DMS53 (cell line): Measurements from ENCODE around the gene ZFAND6.
A peak's percentile ranks its signal among the peaks of the same experiment; 100 is the strongest.
"Not testable (repeated sequence)": the region's sequence is repeated elsewhere in the genome, so short reads cannot be mapped to it uniquely, and the experiment has no call there.

Experiments
- DNase-seq: peaks from one replicate; lab custom pipeline; 2025; lab: John Stamatoyannopoulos, UW

ZFAND6 gene

DNA sequence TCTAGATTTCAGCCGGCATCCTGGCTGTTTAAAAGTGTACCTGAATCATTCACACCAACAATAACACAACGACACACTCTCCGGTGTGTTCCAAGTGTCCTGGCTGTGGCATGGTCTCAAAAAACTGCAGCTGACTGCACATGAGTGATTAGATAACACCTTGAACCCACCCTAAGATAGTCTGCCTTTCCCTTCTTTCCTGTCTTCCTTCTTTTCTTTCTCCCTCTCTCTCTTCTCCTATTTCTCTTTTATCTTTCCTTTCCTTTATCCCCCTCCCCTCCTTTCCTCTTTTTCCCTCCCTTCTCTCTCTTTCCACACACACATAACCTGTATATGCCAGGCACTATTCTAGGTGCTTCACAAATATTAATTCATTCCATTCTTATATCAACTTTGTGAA, 92.1 kb downstream of the ZFAND6 start:
- DNase-seq = no peak

GRCh38 chr15:80152180-80152895, 92.9 kb downstream of the ZFAND6 start:
- DNase-seq = peak; percentile 94

DNA sequence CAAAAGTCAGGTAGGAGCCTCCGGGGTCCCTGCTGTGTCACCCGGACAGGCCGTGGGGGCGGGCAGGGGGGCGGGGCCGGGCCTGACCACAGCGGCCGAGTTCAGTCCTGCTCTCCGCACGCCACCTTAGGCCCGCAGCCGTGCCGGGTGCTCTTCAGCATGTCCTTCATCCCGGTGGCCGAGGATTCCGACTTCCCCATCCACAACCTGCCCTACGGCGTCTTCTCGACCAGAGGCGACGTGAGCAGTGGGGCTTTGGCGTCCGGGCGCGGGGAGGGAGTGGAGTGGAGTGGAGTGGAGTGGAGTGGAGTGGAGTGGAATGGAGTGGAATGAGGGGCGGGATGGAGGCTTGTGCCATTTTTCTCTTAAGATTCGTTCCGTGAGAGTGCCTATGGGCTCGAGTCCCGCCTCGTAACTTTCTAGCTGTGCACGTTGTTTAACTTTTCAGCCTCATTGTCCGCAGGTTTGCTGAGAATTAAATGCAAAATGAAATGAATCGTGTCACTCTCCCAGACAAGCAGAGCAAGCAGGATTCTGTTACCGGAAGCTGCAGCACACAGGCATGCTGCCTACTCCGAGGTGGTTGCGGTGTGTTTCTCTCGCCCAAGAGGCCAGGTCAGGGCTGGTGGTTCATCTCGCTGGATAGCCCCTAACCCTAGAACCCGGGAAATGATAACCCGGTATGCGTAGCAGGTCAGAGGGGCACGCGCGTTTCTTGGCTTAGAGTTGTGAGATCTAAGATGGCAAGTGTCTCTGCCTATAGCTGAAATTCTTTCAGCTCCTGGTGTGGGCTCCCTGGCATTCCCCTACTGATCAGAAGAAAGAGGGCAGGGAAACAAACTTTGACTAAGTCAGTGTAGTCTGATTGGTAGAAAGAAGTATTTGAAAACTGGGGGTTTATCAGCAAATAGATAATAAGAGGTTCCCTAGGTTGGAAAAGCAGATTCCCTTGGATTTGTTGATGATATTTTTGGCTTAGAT, 93.7 kb downstream of the ZFAND6 start, which contains the start of gene FAH:
TSS of gene FAH (plus strand) at position 104 of the 981 bp plus-strand sequence. CDS start at position 160, 56 bp downstream.
- DNase-seq = peak; percentile 85

DNA sequence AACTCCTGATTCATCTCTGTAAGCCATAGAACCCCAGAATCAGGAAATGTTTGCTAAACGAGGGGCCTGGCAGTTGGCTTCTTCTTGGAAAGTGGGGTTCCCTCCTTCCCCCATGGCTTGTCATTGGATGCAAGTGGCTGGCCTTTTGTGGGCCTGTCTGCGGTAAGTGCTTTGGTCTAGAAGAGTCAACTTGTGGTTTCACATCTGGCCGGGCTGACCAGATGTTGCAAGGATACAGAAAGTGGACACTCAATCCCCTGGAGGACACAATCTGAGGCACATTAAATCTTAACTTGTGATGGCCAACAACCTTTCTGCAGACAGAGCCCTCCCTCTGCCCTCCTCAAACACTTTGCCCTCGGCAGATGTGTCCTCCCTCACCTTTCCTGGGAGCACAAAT, 94.4 kb downstream of the ZFAND6 start:
- DNase-seq = no peak

- no peak for DNase-seq
Measured at GRCh38 chr15:80154336-80154735, 94.9 kb downstream of the ZFAND6 start.

- no peak for DNase-seq
Measured at GRCh38 chr15:80155001-80155377, 95.5 kb downstream of the ZFAND6 start.

GRCh38 chr15:80155378-80156175, 96.1 kb downstream of the ZFAND6 start:
- DNase-seq = not testable (repeated sequence)

DNA sequence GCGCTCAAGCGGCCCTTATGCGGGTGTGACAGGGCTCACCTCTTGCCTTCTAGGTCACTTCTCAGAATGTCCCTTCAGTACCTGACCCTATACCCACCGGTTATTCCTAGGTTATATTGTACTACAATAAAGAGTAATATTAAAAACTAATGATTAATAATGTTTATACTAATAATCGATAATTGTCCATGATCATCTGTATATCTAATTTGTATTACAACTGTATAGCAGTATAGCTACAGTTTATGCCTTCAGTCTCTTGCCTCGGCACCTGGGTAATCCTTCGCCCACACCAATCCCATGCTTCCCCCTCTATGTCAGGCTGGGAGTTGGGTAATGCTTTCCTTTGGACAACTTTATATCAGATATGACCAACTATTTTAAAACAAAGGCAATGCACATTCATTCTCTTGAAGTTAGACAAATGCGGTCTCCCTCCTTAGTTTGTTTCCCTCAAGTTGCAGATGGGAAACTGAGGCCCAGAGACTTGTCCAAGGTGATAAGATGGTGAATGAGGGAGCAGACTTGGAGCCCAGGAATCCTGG, 96.8 kb downstream of the ZFAND6 start:
- DNase-seq = no peak

DNA sequence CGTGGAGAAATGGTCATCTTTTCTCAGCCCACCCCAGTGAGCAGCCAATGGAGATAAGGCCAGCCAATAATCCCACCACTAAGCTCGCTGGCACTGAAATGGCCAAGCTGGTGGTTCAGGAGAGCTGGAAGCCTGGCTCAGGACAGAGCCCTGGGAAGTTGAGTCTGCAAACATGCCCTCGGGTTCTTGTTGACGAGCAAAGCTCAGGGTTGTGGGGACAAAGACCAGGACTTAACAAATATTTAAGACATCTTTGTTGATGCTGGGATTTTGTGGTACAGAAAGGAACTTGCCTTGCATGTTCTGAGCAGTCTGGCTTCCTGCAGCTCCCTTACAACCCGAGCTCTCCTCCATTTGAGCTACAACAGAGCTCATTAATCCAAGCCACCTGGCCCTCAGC, 97.7 kb downstream of the ZFAND6 start:
- no peak for DNase-seq

DNA sequence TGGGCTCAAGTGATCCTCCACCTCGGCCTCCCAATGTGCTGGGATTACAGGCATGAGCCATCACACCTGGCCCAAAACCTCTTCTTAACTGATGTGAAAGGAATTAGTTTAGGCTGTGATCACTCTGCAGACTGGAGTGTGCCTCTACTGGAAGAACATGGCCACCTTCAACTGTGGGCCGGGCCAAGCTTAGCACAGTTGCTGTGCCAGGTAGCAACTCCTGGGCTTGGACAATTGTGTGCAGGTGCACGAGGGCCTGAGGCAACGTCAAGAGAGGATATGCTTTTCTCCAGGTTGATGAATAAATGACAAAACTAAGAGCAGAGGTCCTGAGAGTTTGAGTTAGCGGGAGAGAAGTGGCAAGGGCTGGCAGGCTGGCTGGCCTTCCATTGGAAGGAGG, 99.8 kb downstream of the ZFAND6 start:
- DNase-seq = no peak

DNA sequence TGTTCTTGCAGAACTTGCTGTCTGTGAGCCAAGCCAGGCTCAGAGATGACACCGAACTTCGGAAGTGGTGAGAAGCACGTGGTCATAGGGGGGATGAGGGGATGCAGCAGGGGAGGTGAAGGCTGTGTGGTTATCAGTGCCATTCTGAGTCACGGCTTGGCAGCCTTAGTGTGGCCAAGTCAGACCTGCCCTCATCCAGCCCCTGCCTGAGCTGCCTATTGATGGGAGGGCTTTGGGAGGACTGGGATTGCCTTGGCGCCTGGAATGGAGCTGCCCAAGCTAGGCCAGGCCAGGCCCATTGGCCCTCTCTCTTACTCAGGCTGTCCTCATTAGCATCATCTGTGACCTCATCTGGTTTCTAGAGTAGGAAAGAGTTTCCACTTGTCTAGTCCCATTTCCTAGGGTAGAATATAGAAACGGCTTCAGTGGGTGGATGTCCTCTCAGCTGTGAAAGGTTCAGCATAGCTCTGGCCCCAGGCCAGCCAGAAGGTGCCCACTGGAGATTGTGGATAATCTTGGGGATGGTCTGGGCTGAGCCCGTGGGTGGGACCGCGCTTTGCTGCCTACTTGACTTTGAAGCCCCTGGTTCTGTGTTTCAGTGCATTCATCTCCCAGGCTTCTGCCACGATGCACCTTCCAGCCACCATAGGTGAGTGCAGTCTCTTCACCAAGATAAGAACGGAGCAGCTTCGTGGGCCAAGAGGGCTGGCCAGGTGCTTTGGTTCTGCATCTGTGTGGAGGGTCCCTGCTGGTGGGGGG, 100.5 kb downstream of the ZFAND6 start:
- peak; percentile 9 for DNase-seq

DNA sequence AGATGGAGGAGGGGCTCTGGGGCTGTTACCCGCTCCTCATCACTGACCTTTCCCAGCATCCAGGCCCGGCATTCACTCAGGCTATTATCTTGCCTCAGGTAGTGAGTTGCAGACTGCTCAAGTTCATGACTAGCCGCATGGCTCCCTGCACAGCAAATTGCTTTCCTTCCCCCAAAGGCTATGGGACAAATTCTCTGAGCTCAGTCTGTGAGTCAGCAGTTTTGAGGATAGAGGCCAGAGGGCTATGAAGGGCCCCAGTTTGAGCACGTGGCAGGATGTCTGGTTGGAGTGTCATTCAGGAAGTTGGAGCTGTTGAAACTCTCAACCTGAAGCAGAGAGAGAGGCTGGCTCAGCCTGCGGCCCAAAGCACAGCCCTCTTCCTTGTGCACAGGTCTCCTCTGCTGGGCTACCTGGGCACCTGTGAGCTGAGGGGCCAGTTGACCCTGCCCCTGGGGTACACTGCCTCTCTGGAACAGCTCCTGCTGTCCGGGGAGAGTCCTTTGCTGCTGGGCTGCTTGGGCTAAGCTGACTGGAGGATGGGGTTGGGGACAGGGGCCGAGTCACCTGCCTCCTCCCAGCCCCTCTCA, 101.2 kb downstream of the ZFAND6 start:
- DNase-seq = peak; percentile 90

DNA sequence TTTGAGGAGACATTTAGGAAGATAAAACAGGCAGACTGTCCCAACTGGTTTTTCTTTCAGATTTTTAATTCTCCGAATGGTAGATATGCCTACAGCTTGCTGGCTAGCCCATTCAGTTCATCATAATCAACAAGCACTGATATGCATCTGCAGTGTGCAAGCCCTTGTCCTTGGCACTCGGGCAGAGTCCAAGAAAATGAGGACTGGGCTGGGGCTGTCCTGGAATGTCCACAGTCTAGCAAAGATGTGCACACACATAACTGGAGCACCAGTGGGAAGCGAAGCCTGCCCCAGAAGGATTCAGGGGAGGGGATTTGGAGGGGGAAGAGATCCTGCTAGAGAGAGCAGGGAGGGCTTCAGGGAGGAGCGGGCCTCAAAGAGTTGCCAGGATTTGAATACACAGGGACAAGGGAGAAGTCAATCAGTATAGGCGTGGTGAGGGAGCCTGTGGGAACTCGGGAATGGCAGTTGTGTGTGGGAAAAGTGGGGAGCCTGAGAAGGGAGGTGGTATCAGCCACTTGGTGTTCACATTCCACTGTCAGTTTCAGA, 102.1 kb downstream of the ZFAND6 start:
- no peak for DNase-seq

DNA sequence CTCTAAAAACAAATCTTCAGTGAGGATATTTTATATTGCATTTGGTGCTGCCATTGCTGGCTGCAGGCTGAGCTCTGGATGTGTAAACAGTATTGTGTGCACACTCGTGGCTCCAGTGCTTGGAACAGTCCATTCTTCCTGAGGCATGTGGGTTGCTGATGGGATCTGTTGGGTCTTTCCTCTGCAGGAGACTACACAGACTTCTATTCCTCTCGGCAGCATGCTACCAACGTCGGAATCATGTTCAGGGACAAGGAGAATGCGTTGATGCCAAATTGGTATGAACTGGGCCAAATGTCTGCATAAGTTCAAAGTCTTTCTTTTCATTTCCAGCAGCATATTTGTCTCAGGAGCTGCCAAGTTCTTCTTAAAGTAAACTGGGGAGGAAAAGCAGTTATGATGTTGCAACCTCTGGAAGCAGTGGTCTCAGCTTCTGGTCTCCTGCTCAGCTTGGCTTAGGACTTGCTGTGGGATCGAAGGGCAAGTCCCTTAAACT, 102.6 kb downstream of the ZFAND6 start:
- DNase-seq = no peak

GRCh38 chr15:80163217-80163616, 103.7 kb downstream of the ZFAND6 start:
- no peak for DNase-seq

- DNase-seq = no peak
Measured at GRCh38 chr15:80163897-80164296, 104.4 kb downstream of the ZFAND6 start.

GRCh38 chr15:80167936-80168335, 108.5 kb downstream of the ZFAND6 start:
- no peak for DNase-seq

DNA sequence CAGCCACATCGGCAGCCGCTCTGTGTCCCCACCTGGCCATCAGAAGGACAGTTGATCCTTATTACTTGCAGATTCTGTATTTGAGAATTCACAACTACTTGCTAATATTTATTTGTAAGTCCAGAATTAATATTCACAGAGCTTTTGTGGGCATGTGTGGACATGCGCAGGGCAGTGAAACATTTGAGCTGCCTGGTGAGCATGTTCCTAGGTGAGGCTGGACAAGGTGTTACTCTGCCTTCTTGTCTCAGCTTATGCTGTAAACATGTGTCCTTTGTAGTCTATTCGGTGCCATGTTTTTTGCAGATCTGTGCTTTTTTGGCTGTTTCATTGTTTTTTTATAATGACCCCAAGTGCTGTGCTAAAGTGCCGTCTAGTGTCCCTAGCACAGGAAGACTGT, 108.9 kb downstream of the ZFAND6 start:
- DNase-seq = no peak

GRCh38 chr15:80169768-80170357, 110.4 kb downstream of the ZFAND6 start:
- DNase-seq = no peak

GRCh38 chr15:80170596-80170995, 111.1 kb downstream of the ZFAND6 start:
- DNase-seq = no peak
